Measurements from ENCODE around the gene ARPP19.

ARPP19 gene

DNA sequence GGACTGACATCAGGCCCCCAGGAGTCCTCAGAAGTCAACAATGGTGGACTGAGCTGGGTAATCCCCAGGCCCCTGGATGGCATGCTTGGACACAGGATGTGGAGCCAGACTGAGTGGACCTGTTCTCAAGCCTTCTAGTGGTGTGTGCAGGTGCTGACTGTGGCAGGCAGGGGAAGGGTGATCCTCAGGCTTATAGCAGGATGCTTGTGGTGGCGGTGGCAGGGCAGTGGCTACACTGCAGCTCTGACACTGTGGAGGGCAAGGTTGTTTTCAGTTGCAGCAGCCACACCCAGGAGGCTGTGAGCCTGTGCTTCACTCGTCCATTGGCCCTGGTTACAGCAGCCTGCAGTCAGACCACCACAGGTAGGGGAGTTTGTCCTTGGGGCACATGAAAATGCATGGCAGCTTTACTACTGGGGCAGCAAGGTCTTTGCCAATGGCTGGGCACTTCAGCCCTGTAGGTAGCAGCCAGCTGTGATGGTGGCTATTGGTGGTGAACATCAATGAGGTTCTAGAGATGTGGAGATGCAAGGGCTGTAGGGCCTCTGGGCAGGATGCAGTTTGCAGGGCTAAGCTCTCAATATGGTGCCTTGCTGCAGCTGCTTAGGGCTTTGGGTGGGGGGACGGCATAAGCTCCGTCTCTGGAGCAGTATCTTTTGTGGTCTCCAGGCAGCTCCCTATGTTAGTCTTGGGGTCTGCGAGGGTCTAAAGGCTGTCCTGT lies 22.6 kb downstream of the ARPP19 start:
- no peak for DNase-seq (ENCODE audit: low read depth)
- TF ChIP-seq, protein P1, sequence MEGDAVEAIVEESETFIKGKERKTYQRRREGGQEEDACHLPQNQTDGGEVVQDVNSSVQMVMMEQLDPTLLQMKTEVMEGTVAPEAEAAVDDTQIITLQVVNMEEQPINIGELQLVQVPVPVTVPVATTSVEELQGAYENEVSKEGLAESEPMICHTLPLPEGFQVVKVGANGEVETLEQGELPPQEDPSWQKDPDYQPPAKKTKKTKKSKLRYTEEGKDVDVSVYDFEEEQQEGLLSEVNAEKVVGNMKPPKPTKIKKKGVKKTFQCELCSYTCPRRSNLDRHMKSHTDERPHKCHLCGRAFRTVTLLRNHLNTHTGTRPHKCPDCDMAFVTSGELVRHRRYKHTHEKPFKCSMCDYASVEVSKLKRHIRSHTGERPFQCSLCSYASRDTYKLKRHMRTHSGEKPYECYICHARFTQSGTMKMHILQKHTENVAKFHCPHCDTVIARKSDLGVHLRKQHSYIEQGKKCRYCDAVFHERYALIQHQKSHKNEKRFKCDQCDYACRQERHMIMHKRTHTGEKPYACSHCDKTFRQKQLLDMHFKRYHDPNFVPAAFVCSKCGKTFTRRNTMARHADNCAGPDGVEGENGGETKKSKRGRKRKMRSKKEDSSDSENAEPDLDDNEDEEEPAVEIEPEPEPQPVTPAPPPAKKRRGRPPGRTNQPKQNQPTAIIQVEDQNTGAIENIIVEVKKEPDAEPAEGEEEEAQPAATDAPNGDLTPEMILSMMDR (IDR thresholded peaks at IDR 0.05; ENCODE audit: control insufficient read depth, extremely low read depth, insufficient read depth) = no peak
- no peak overlapping the region for H3K4me3 ChIP-seq (ENCODE audit: low read depth, low read length)

DNA sequence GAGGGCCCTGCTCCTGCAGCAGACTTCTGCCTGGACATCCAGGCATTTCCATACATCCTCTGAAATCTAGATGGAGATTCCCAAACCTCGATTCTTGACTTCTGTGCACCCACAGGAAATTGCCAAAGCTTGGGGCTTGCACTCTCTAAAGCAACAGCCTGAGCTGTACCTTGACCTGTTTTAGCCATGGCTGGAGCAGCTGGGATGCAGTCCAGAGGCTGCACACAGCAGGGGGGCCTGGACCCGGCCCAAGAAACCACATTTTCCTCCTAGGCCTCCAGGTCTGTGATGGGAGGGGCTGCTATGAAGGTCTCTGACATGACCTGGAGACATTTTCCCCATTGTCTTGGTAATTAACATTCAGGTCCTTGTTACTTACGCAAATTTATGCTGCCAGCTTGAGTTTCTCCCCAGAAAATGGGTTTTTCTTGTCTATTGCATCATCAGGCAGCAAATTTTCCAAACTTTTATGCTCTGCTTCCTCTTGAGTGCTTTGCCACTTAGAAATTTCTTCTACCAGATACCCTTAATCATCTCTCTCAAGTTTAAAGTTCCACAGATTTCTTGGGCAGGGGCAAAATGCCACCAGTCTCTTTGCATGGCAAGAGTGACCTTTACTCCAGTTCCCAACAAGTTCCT lies 28.3 kb downstream of the ARPP19 start:
- TF ChIP-seq, protein P1 (IDR thresholded peaks at IDR 0.05; ENCODE audit: control insufficient read depth, extremely low read depth, insufficient read depth) = no peak
- no peak for DNase-seq (ENCODE audit: low read depth)
- H3K4me3 ChIP-seq (ENCODE audit: low read depth, low read length) = no peak overlapping the region

DNA sequence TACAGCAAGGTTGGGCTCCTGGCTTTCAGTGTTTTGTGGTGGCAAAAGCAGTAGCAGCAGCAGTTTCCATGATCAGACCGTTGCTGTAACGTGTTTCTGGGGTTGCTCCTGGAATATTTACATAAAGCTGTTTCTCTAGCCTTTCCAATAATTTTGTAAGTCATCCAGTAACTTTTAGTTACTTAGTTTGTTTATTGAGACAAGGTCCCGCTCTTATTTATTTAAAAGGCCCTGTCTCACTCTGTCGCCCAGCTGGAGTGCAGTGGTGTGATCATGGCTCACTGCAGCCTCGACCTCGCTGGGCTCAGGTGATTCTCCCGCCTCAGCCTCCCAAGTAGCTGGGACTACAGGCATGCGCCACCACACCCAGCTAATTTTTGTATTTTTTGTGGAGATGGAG lies 31.4 kb downstream of the ARPP19 start:
- TF ChIP-seq, protein P1 (IDR thresholded peaks at IDR 0.05; ENCODE audit: control insufficient read depth, extremely low read depth, insufficient read depth) = no peak
- DNase-seq (ENCODE audit: low read depth) = no peak
- H3K4me3 ChIP-seq (ENCODE audit: low read depth, low read length) = no peak overlapping the region

DNA sequence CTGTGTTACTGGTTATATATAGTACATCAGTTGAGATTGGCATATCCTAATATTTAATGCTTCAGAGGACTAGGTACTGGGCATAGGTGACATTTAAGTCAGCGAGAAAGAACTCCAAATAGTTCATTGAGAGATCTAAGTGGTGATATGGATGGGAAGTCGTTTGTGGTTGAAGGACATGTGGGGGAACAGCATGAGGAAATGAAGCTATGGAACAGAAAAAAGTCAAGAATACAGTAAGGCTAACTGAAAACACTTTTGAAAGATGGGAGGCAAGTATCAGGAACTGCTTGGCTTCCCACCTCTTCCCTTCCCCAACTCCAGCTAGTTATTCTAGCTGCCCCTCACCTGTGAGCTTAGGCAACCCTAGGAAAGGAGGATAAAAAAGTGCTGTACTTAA lies 36.4 kb downstream of the ARPP19 start:
- TF ChIP-seq, protein P1 (IDR thresholded peaks at IDR 0.05; ENCODE audit: control insufficient read depth, extremely low read depth, insufficient read depth) = no peak
- no peak overlapping the region for H3K4me3 ChIP-seq (ENCODE audit: low read depth, low read length)
- DNase-seq (ENCODE audit: low read depth) = no peak

DNA sequence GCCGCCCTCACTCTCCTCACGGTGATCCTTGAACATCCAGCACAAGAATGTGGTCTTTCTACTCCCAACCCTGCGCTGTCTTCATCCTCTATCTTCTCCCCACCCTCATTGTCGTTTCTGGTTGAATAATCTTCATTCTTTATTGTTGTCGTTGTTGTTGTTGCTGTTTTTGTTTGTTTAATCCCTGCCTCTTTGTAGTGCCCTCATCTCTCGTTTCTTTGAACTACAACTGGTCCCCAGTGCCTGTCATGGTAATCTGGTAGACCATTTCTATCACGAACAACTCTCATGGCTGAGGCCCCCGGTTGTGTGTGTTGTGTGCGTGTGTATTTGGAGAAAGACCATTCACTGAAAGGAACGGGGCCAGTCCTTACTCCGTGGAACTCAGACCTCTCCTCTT lies 38.9 kb downstream of the ARPP19 start:
- no peak for DNase-seq (ENCODE audit: low read depth)
- TF ChIP-seq, protein P1 (IDR thresholded peaks at IDR 0.05; ENCODE audit: control insufficient read depth, extremely low read depth, insufficient read depth) = no peak
- H3K4me3 ChIP-seq (ENCODE audit: low read depth, low read length) = no peak overlapping the region; the same call in 1 of the 2 replicates

- peak overlapping the region; percentile 55 for H3K4me3 ChIP-seq (ENCODE audit: low read depth, low read length)
- TF ChIP-seq, protein P1 (IDR thresholded peaks at IDR 0.05; ENCODE audit: control insufficient read depth, extremely low read depth, insufficient read depth) = no peak
- no peak for DNase-seq (ENCODE audit: low read depth)
These were observed 39.4 kb downstream of the ARPP19 start for GRCh38 chr15:52529341-52529924.
